Measurements from ENCODE around the gene PLP1. TPM values are rescaled to one million over a fixed set of nuclear protein-coding genes. Genes with fewer than 3 reads are reported as not detected.

PLP1 gene
- 0.46 and 0.95 TPM in 2 replicates for total RNA-seq
- long read RNA-seq, transcript PLP1-221 (7 exons, 2,896 nt): major isoform, 7 of 8 reads
- long read RNA-seq, partial matches to known transcripts: 0 of 8 reads
- long read RNA-seq, other reads (novel, unspliced or antisense): 0 of 8 reads

GRCh38 chrX:103776546-103776945 is at the start of gene PLP1:
Gene PLP1 (plus strand): TSS chrX:103776840. CDS start chrX:103776996, 156 bp downstream.
- Mint-ChIP-seq H3K36me3 (ENCODE audit: insufficient read depth) (no peaks in the 10 kb centered on the region), H3K4me3 (ENCODE audit: low read depth) (no peak within 1 kb of the TSS), H3K27me3 (peaks cover 12% of the 10 kb centered on the region), H3K27ac (no peak within 1 kb of the TSS), H3K9me3 (ENCODE audit: low read depth) (no peaks in the 10 kb centered on the region), H3K4me1 (ENCODE audit: low read depth) (no peaks in the 10 kb centered on the region)
- DNase-seq (ENCODE audit: low spot score, unreplicated experiment): no peak
- no peak for TF ChIP-seq CTCF (IDR thresholded peaks at IDR 0.05; ENCODE audit: unreplicated experiment)

GRCh38 chrX:103727115-103727514 is 49.5 kb upstream of the PLP1 start:
- peaks cover 43% of the 10 kb centered on the region for H3K27me3 Mint-ChIP-seq
- DNase-seq (ENCODE audit: low spot score, unreplicated experiment): no peak
- H3K27ac Mint-ChIP-seq: no peak overlapping the region
- no peaks in the 10 kb centered on the region for H3K9me3 Mint-ChIP-seq (ENCODE audit: low read depth)
- H3K36me3 Mint-ChIP-seq (ENCODE audit: insufficient read depth): no peaks in the 10 kb centered on the region
- no peaks in the 10 kb centered on the region for H3K4me1 Mint-ChIP-seq (ENCODE audit: low read depth)
- H3K4me3 Mint-ChIP-seq (ENCODE audit: low read depth): no peak overlapping the region
- no peak for TF ChIP-seq CTCF (IDR thresholded peaks at IDR 0.05; ENCODE audit: unreplicated experiment)

- H3K27ac Mint-ChIP-seq: no peak overlapping the region
- DNase-seq (ENCODE audit: low spot score, unreplicated experiment): no peak
- no peaks in the 10 kb centered on the region for H3K9me3 Mint-ChIP-seq (ENCODE audit: low read depth)
- H3K4me3 Mint-ChIP-seq (ENCODE audit: low read depth): no peak overlapping the region
- no peak for TF ChIP-seq CTCF (IDR thresholded peaks at IDR 0.05; ENCODE audit: unreplicated experiment)
- H3K4me1 Mint-ChIP-seq (ENCODE audit: low read depth): no peaks in the 10 kb centered on the region
- H3K27me3 Mint-ChIP-seq: peaks cover 40% of the 10 kb centered on the region
- H3K36me3 Mint-ChIP-seq (ENCODE audit: insufficient read depth): no peaks in the 10 kb centered on the region
Observed at GRCh38 chrX:103729015-103729414, 47.6 kb upstream of the PLP1 start.

GRCh38 chrX:103730147-103730795 is 46.4 kb upstream of the PLP1 start:
- Mint-ChIP-seq H3K4me3 (ENCODE audit: low read depth) (no peak overlapping the region), H3K36me3 (ENCODE audit: insufficient read depth) (no peaks in the 10 kb centered on the region), H3K9me3 (ENCODE audit: low read depth) (no peaks in the 10 kb centered on the region), H3K27me3 (peaks cover 43% of the 10 kb centered on the region), H3K4me1 (ENCODE audit: low read depth) (no peaks in the 10 kb centered on the region), H3K27ac (no peak overlapping the region)
- DNase-seq (ENCODE audit: low spot score, unreplicated experiment): no peak
- no peak for TF ChIP-seq CTCF (IDR thresholded peaks at IDR 0.05; ENCODE audit: unreplicated experiment)

GRCh38 chrX:103730796-103731493 is 45.7 kb upstream of the PLP1 start:
- Mint-ChIP-seq H3K27me3 (peaks cover 40% of the 10 kb centered on the region), H3K36me3 (ENCODE audit: insufficient read depth) (no peaks in the 10 kb centered on the region), H3K4me3 (ENCODE audit: low read depth) (no peak overlapping the region), H3K27ac (no peak overlapping the region), H3K9me3 (ENCODE audit: low read depth) (no peaks in the 10 kb centered on the region), H3K4me1 (ENCODE audit: low read depth) (no peaks in the 10 kb centered on the region)
- TF ChIP-seq CTCF (IDR thresholded peaks at IDR 0.05; ENCODE audit: unreplicated experiment): no peak
- DNase-seq (ENCODE audit: low spot score, unreplicated experiment): no peak

Measured in progenitor cell of endocrine pancreas (in vitro differentiated cells).